ENCODE results near the gene PRPSAP1. TPM values are rescaled to one million over a fixed set of nuclear protein-coding genes. Genes with fewer than 3 reads are reported as not detected.
"Not testable (repeated sequence)": the region's sequence is repeated elsewhere in the genome, so short reads cannot be mapped to it uniquely, and the experiment has no call there.

The PRPSAP1 gene
- total and polyA plus RNA-seq, 4 donors = 29.7 to 64.4 (median 46.2) TPM

DNA sequence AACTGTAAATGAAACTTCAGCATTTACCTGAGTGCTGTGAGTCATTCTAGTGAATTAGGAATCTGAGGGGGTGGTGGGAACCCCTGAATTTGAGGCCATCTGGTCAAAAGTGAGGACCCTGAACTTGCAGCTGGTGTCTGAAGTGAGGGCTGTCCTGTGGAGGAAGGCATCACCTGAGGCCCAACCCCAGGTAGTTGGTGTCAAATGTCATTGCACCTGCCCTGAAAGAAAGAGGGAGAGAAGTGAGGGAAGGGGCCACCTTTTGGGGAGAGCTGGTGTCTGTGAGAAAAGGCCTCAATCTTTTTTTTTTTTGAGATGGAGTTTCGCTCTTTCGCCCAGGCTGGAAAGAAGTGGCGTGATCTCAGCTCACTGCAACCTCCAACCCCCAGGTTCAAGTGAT lies 12.5 kb upstream of the PRPSAP1 start:
- H3K27me3 ChIP-seq (ENCODE audit: control insufficient read depth in 1 of 2, insufficient read depth in 2 of 2, low read length in 1 of 2) = no peaks in the 10 kb centered on the region
- H3K36me3 ChIP-seq (ENCODE audit: control insufficient read depth in 1 of 2, insufficient read depth in 2 of 2, low read length in 1 of 2) = no peaks in the 10 kb centered on the region
- DNase-seq = no peak
- H3K4me3 ChIP-seq (ENCODE audit: low read length in 2 of 2) = no peak overlapping the region
- ATAC-seq (ENCODE audit: low FRiP score) = no peak
- H3K9me3 ChIP-seq (ENCODE audit: control insufficient read depth, low read length) = no peaks in the 10 kb centered on the region
- no peak overlapping the region for H3K27ac ChIP-seq (ENCODE audit: low read depth in 1 of 2, low read length in 2 of 2)
- no peaks in the 10 kb centered on the region for H3K4me1 ChIP-seq (ENCODE audit: control insufficient read depth in 1 of 2, insufficient read depth in 2 of 2, low read length in 2 of 2)
- WGBS, 2 donors = 96 to 100% methylated on average over 3 of the region's 3 CpGs
- intact Hi-C loops (cut with DNase I) = no loop called here

DNA sequence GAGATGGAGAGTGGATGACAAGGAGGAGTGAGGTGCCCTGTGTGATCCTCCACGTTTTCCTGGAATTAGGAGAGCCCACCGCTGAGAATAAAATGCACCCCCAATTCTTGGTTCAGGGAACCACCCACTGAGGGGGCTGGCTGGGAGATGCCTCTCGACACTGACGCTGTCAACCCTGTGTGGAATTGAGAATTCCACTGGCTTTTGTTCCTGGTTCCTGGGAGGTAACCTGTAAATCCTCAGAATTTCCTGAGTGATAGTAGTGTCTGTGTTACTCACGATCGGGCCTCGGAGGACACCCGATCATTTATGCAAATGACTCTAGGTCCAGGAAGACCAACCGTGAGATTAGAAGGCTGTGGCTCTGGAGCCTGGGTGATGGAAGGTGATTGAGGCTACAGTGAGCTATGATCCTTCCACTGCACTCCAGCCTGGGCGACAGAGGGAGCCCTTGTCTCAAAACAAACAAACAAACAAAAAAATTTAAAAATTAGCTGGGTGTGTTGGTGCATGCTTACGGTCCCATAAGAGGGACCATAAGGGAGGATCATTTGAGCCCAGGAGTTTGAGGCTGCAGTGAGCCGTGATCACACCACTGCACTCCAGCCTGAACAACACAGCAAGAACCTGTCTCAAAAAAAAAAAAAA lies 11.7 kb upstream of the PRPSAP1 start:
- Histone ChIP-seq H3K4me1 (ENCODE audit: control insufficient read depth in 1 of 2, insufficient read depth in 2 of 2, low read length in 2 of 2) (no peaks in the 10 kb centered on the region), H3K27me3 (ENCODE audit: control insufficient read depth in 1 of 2, insufficient read depth in 2 of 2, low read length in 1 of 2) (no peaks in the 10 kb centered on the region), H3K4me3 (ENCODE audit: low read length in 2 of 2) (no peak overlapping the region), H3K27ac (ENCODE audit: low read depth in 1 of 2, low read length in 2 of 2) (no peak overlapping the region), H3K36me3 (ENCODE audit: control insufficient read depth in 1 of 2, insufficient read depth in 2 of 2, low read length in 1 of 2) (no peaks in the 10 kb centered on the region), H3K9me3 (ENCODE audit: control insufficient read depth, low read length) (no peaks in the 10 kb centered on the region)
- 68 to 71% methylated on average over 12 of the region's 12 CpGs for WGBS, 2 donors
- DNase-seq = no peak
- no peak for ATAC-seq (ENCODE audit: low FRiP score)
- intact Hi-C loops (cut with DNase I) = no loop called here

DNA sequence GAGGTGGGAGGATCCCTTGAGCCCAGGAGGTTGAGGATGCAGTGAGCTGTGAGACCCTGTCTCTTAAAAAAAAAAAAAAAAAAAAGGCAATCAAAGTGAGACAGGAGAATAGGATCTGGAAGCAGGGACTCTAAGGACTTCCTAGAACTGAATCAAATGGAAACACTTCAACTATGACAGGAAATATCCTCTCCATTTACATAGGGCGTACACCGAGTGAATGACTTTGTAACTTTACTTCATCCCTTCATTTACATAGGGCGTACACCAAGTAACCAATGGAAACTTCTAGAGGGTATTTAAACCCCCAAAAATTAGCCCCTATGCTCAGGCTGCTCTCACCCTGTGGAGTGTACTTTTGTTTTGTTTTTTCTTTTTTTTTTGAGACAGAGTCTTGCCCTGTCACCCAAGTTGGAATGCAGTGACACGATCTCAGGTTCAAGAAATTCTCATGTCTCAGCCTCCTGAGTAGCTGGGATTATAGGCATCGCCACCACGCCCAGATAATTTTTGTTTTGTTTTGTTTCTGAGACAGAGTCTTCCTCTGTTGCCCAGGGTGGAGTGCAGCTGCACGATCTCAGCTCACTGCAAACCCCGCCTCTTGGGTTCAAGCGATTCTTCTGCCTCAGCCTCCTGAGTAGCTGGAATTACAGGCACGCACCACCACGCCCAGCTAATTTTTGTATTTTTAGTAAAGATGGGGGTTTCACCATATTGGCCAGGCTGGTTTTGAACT lies 9.6 kb upstream of the PRPSAP1 start:
- no peak for DNase-seq
- intact Hi-C loops (cut with DNase I) = no loop called here
- H3K4me3 ChIP-seq (ENCODE audit: low read length in 2 of 2) = no peak overlapping the region
- no peaks in the 10 kb centered on the region for H3K9me3 ChIP-seq (ENCODE audit: control insufficient read depth, low read length)
- no peaks in the 10 kb centered on the region for H3K4me1 ChIP-seq (ENCODE audit: control insufficient read depth in 1 of 2, insufficient read depth in 2 of 2, low read length in 2 of 2)
- ATAC-seq (ENCODE audit: low FRiP score) = no peak
- H3K27me3 ChIP-seq (ENCODE audit: control insufficient read depth in 1 of 2, insufficient read depth in 2 of 2, low read length in 1 of 2) = no peaks in the 10 kb centered on the region
- WGBS, 2 donors = 88 to 89% methylated on average over 11 of the region's 11 CpGs
- no peaks in the 10 kb centered on the region for H3K36me3 ChIP-seq (ENCODE audit: control insufficient read depth in 1 of 2, insufficient read depth in 2 of 2, low read length in 1 of 2)
- no peak overlapping the region for H3K27ac ChIP-seq (ENCODE audit: low read depth in 1 of 2, low read length in 2 of 2)

DNA sequence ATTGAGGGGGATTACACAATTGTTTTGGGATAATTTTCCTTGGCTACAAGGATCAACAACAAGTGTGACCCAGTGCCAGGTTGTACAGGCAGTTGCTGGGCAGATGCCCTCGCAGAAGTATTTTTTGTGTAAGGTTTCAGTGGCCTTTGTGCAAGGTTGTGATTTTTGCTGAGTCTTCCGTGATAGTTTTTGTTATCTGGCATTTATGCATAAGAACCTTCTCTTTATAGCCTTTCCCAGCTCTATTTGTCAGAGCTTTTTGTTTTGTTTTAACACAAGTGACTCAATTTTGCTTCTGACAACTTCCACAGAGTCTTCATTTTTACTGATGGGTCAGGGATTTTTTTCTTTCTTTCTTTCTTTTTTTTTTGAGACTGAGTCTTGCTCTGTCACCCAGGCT lies 6.7 kb upstream of the PRPSAP1 start:
- intact Hi-C loops (cut with DNase I) = no loop called here
- Histone ChIP-seq H3K4me3 (ENCODE audit: low read length in 2 of 2) (no peak overlapping the region), H3K9me3 (ENCODE audit: control insufficient read depth, low read length) (no peaks in the 10 kb centered on the region), H3K4me1 (ENCODE audit: control insufficient read depth in 1 of 2, insufficient read depth in 2 of 2, low read length in 2 of 2) (no peaks in the 10 kb centered on the region), H3K36me3 (ENCODE audit: control insufficient read depth in 1 of 2, insufficient read depth in 2 of 2, low read length in 1 of 2) (no peaks in the 10 kb centered on the region), H3K27ac (ENCODE audit: low read depth in 1 of 2, low read length in 2 of 2) (no peak overlapping the region), H3K27me3 (ENCODE audit: control insufficient read depth in 1 of 2, insufficient read depth in 2 of 2, low read length in 1 of 2) (no peaks in the 10 kb centered on the region)
- WGBS, 2 donors = 54 to 75% methylated on average over 2 of the region's 2 CpGs
- no peak for ATAC-seq (ENCODE audit: low FRiP score)
- DNase-seq = no peak

DNA sequence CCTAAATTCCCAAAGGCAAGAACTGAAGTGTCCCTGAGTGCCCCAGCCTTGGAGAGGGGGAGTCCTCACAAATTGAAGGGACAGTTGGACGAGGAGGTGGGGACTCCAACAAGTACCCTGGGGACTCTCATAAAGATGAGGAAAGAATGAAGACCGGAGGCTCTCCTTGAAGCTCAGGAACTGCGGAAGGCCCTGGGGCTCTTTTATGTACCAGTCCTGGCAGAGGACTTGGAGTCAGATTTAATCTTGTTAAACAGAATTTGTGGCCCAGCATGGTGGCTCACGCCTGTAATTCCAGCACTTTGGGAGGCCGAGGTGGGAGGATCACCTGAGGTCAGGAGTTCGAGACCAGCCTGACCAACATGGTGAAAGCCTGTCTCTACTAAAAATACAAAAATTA lies 6.1 kb upstream of the PRPSAP1 start:
- H3K27me3 ChIP-seq (ENCODE audit: control insufficient read depth in 1 of 2, insufficient read depth in 2 of 2, low read length in 1 of 2); ATAC-seq (ENCODE audit: low FRiP score); H3K36me3 ChIP-seq (ENCODE audit: control insufficient read depth in 1 of 2, insufficient read depth in 2 of 2, low read length in 1 of 2); H3K4me3 ChIP-seq (ENCODE audit: low read length in 2 of 2); H3K27ac ChIP-seq (ENCODE audit: low read depth in 1 of 2, low read length in 2 of 2); DNase-seq; H3K9me3 ChIP-seq (ENCODE audit: control insufficient read depth, low read length); H3K4me1 ChIP-seq (ENCODE audit: control insufficient read depth in 1 of 2, insufficient read depth in 2 of 2, low read length in 2 of 2): not testable (repeated sequence)
- 85 to 91% methylated on average over 6 of the region's 6 CpGs for WGBS, 2 donors
- intact Hi-C loops (cut with DNase I) = loop anchor here in 1 of 2 donors (10.0 kb wide), 1 partner anchor 55 kb away; the partner anchor contains the start of gene QRICH2

DNA sequence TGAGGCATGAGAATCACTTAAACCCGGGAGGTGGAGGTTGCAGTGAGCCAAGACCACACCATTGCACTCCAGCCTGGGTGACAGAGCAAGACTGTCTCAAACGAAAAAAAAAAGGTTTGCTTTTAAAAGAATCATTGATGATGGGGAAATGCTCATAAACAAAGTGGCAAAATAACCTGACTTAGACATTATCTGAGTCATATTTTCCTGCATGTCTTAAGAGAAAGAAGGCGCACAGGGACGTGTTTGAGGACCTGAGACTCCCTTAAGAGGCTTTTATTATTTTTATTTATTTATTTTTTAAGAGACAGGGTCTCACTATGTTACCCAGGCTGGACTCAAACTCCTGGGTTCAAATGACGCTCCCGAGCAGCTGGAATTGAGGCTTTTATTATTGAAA lies 5.7 kb upstream of the PRPSAP1 start:
- Histone ChIP-seq H3K36me3 (ENCODE audit: control insufficient read depth in 1 of 2, insufficient read depth in 2 of 2, low read length in 1 of 2) (no peaks in the 10 kb centered on the region), H3K27me3 (ENCODE audit: control insufficient read depth in 1 of 2, insufficient read depth in 2 of 2, low read length in 1 of 2) (no peaks in the 10 kb centered on the region), H3K4me1 (ENCODE audit: control insufficient read depth in 1 of 2, insufficient read depth in 2 of 2, low read length in 2 of 2) (no peaks in the 10 kb centered on the region), H3K27ac (ENCODE audit: low read depth in 1 of 2, low read length in 2 of 2) (no peak overlapping the region), H3K4me3 (ENCODE audit: low read length in 2 of 2) (no peak overlapping the region), H3K9me3 (ENCODE audit: control insufficient read depth, low read length) (no peaks in the 10 kb centered on the region)
- DNase-seq = no peak
- ATAC-seq (ENCODE audit: low FRiP score) = no peak
- intact Hi-C loops (cut with DNase I) = loop anchor here in 1 of 2 donors (10.0 kb wide), 1 partner anchor 55 kb away; the partner anchor contains the start of gene QRICH2
- 77% methylated on average over 6 of the region's 6 CpGs for WGBS, 2 donors

DNA sequence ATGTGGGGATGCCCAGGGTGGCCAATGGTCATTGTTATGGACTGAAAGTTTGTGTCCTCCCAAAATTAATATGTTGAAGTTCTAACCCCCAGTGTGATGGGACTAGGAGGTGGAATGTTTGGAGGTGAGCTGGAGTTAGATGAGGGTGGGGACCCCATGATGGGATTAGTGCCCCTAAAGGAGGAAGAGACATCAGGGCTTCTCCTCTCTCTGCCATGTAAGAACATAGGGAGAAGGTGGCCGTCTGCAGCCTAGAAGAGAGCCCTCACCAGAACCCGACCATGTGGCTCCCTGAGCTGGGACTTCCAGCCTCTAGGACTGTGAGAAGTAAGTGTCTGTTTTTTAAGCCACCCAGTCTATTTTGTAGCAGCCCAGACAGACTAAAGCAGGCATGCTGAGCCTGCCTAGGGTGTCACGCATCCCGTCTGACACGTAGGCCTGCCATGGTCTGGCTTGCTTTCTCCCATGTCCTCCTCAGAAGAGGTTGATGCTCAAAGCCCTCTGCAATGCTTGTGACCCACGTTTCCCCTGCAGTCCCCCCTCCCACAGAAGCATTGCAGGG lies 4.0 kb upstream of the PRPSAP1 start:
- Histone ChIP-seq H3K27me3 (ENCODE audit: control insufficient read depth in 1 of 2, insufficient read depth in 2 of 2, low read length in 1 of 2) (peaks cover 0 to 2% of the 10 kb centered on the region in 2 donors), H3K36me3 (ENCODE audit: control insufficient read depth in 1 of 2, insufficient read depth in 2 of 2, low read length in 1 of 2) (no peaks in the 10 kb centered on the region), H3K9me3 (ENCODE audit: control insufficient read depth, low read length) (no peaks in the 10 kb centered on the region), H3K4me3 (ENCODE audit: low read length in 2 of 2) (no peak overlapping the region), H3K27ac (ENCODE audit: low read depth in 1 of 2, low read length in 2 of 2) (no peak overlapping the region), H3K4me1 (ENCODE audit: control insufficient read depth in 1 of 2, insufficient read depth in 2 of 2, low read length in 2 of 2) (no peaks in the 10 kb centered on the region)
- no peak for DNase-seq
- WGBS, 2 donors = 74 to 79% methylated on average over 6 of the region's 6 CpGs
- ATAC-seq (ENCODE audit: low FRiP score) = no peak
- intact Hi-C loops (cut with DNase I) = loop anchor here in 1 of 2 donors (10.0 kb wide), 1 partner anchor 53 kb away; the partner anchor contains the start of gene QRICH2

DNA sequence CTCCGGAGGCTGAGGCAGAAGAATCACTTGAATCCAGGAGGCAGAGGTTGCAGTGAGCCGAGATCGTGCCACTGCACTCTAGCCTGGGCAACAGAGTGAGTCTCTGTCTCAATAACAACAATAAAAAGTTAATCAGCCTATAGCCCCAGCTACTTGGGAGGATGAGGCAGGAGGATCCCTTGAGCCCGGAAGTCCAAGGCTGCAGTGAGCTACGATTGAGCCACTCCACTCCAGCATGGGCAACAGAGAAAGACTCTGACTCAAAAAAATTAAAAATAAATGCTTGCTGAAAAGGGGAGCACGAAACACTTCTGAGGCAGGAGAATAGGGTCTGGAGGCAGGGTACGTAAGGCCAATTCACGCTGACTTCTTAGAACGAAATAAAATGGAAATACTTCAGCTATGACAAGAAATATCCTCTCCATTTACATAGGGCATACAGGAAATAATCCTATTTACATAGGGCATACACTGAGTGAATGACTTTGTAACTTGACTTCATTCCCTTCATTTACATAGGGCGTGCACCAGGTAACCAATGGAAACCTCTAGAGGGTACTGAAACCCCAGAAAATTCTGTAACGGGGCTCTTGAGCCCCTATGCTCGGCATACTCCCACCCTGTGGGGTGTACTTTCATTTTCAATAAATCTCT lies 3.2 kb upstream of the PRPSAP1 start:
- Histone ChIP-seq H3K36me3 (ENCODE audit: control insufficient read depth in 1 of 2, insufficient read depth in 2 of 2, low read length in 1 of 2) (no peaks in the 10 kb centered on the region), H3K27ac (ENCODE audit: low read depth in 1 of 2, low read length in 2 of 2) (no peak overlapping the region), H3K4me3 (ENCODE audit: low read length in 2 of 2) (no peak overlapping the region), H3K27me3 (ENCODE audit: control insufficient read depth in 1 of 2, insufficient read depth in 2 of 2, low read length in 1 of 2) (peaks cover 0 to 2% of the 10 kb centered on the region in 2 donors), H3K9me3 (ENCODE audit: control insufficient read depth, low read length) (no peaks in the 10 kb centered on the region), H3K4me1 (ENCODE audit: control insufficient read depth in 1 of 2, insufficient read depth in 2 of 2, low read length in 2 of 2) (no peaks in the 10 kb centered on the region)
- ATAC-seq (ENCODE audit: low FRiP score) (no peak), DNase-seq (no peak)
- WGBS, 2 donors = 65 to 66% methylated on average over 12 of the region's 12 CpGs
- intact Hi-C loops (cut with DNase I) = loop anchor here in 1 of 2 donors (10.0 kb wide), 1 partner anchor 52 kb away; the partner anchor contains the start of gene QRICH2

All from aorta (tissue), 5 donors.